Testis (tissue), 2 donors: ENCODE measurements around the gene FURIN.

Experiments
- CTCF ChIP-seq, 3 experiments: fragments of 450-650 bp in 2 of 3; fragments of 200-600 bp in 1 of 3; sonication (generic) in 1 of 3; IDR thresholded peaks; one replicate each; pipeline ENCODE4 v1.5.1; 2016 to 2019; ENCODE audit warnings: antibody characterized with exemption in 3 of 3, mild to moderate bottlenecking in 2 of 3, moderate library complexity in 1 of 3
- POLR2A ChIP-seq: fragments of 450-650 bp; IDR thresholded peaks from one replicate; pipeline ENCODE4 v1.6.1; 2017; ENCODE audit warnings: antibody characterized with exemption, mild to moderate bottlenecking, moderate library complexity

DNA sequence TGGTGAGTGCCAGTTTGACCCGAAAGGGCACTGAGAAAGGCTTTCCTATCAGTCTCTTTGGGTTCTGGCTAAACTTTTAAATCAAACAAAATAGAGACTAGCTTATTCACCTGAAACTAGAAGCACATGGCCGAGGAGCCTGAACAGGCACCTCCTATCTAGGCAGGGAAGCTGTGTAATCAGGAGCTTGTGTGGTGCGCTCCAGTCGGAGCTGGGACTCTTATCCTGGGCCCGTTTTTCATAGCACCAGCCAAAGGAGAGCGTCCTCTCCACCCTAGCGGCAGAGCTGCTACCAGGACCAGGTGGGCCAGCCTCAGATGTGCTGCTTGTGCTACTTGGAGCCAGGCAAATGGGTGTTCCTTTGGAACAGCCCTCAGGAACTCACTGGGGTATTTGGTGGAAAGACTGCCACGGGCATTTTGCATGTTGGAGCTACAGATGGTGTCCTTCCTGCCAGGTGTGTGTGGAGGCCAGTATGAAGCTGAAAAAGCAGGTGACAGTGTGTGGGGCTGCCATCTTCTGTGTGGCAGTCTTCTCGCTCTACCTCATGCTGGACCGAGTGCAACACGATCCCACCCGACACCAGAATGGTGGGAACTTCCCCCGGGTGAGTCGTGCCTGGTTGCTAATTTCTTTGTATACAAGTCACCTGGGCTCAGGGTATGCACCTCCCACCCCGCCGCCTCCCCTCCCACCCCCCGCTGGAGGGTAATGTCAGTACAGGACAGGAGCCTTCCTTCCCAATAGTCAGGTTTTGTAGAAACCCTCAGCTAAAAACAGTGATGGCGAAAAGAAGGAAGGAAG lies 35.5 kb downstream of the FURIN start:
- TF ChIP-seq CTCF (IDR thresholded peaks at IDR 0.05) (no peak), POLR2A (no peak)
